Natural killer cell treated with Interleukin-12 subunit alpha and Interleukin-12 subunit beta and Interleukin-15 and Interleukin-18, amount 100 ng/mL, for 72 hours (primary cell): ENCODE results near the gene SH3PXD2A. TPM values are rescaled to one million over a fixed set of nuclear protein-coding genes. Genes with fewer than 3 reads are reported as not detected.
A peak's percentile ranks its signal among the peaks of the same experiment; 100 is the strongest.

Source experiments
- ATAC-seq, 2 donors: fragments of 150-1000 bp; cut with Tn5 transposase in 1 of 2; sonication (Bioruptor Pico), chemical (Tn5 transposase) in 1 of 2; 2 replicates each; pipeline ENCODE4 v1.10.0; 2021
- DNase-seq: peaks from one replicate; pipeline ENCODE4 v3.0.0; 2022; ENCODE audit warnings: low spot score
- H3K27ac Mint-ChIP-seq, 2 donors: 1 replicate in 1 of 2; 2 replicates in 1 of 2; pipeline ENCODE4 v1.8.0; 2022; ENCODE audit warnings: mixed read lengths in 2 of 2, mild to moderate bottlenecking in 1 of 2, moderate library complexity in 1 of 2
- H3K27me3 Mint-ChIP-seq, 2 donors: 1 replicate in 1 of 2; 2 replicates in 1 of 2; pipeline ENCODE4 v1.8.0; 2022; ENCODE audit warnings: mixed read lengths in 2 of 2
- H3K36me3 Mint-ChIP-seq: one replicate; pipeline ENCODE4 v1.8.0; 2022; ENCODE audit warnings: mixed read lengths
- H3K4me1 Mint-ChIP-seq, 2 donors: 1 replicate in 1 of 2; 2 replicates in 1 of 2; pipeline ENCODE4 v1.8.0; 2022; ENCODE audit warnings: low read depth in 2 of 2, mixed read lengths in 2 of 2, mild to moderate bottlenecking in 1 of 2
- H3K4me3 Mint-ChIP-seq: one replicate; pipeline ENCODE4 v1.8.0; 2022; ENCODE audit warnings: mixed read lengths
- H3K9me3 Mint-ChIP-seq: 2 replicates; pipeline ENCODE4 v1.8.0; 2022; ENCODE audit warnings: mixed read lengths
- total RNA-seq, 2 donors: library from RNA; stranded (reverse); gene quantifications; one replicate each; pipeline ENCODE4 v1.2.3, GENCODE V29; 2022

The SH3PXD2A gene
- total RNA-seq, 2 donors from 2014 or later: 3.4 to 7.6 TPM

GRCh38 chr10:103554488-103555324, 300.7 kb downstream of the SH3PXD2A start:
- Mint-ChIP-seq H3K27me3 (peaks cover 23 to 29% of the 10 kb centered on the region in 2 donors), H3K36me3 (no peaks in the 10 kb centered on the region)

GRCh38 chr10:103553743-103554487, 301.5 kb downstream of the SH3PXD2A start:
- no peaks in the 10 kb centered on the region for H3K9me3 Mint-ChIP-seq
- no peak overlapping the region for H3K27ac Mint-ChIP-seq
- peaks cover 5 to 26% of the 10 kb centered on the region in 2 donors for H3K4me1 Mint-ChIP-seq
- no peaks in the 10 kb centered on the region for H3K36me3 Mint-ChIP-seq
- peaks cover 25 to 29% of the 10 kb centered on the region in 2 donors for H3K27me3 Mint-ChIP-seq
- DNase-seq (no peak), ATAC-seq (peak in 1 of 2 donors; percentile 13)
- H3K4me3 Mint-ChIP-seq: peak overlapping the region; percentile 15

More at GRCh38 chr10:103554488-103555324, 300.7 kb downstream of the SH3PXD2A start:
- ATAC-seq (peak in 1 of 2 donors; percentile 54), DNase-seq (no peak)
- Mint-ChIP-seq H3K27ac (peak overlapping the region in 1 of 2 donors; percentile 41), H3K4me3 (peak overlapping the region; percentile 15), H3K4me1 (peaks cover 5 to 24% of the 10 kb centered on the region in 2 donors), H3K9me3 (no peaks in the 10 kb centered on the region)

GRCh38 chr10:103552856-103553742, 302.3 kb downstream of the SH3PXD2A start:
- H3K27ac Mint-ChIP-seq: peak overlapping the region in 1 of 2 donors; percentile 11
- H3K36me3 Mint-ChIP-seq: no peaks in the 10 kb centered on the region
- H3K4me1 Mint-ChIP-seq: peaks cover 2 to 24% of the 10 kb centered on the region in 2 donors
- no peaks in the 10 kb centered on the region for H3K9me3 Mint-ChIP-seq
- ATAC-seq: no peak
- no peak for DNase-seq
- peaks cover 23% of the 10 kb centered on the region in 2 donors for H3K27me3 Mint-ChIP-seq
- no peak overlapping the region for H3K4me3 Mint-ChIP-seq

GRCh38 chr10:103551619-103552602, 303.5 kb downstream of the SH3PXD2A start:
- Mint-ChIP-seq H3K27ac (peak overlapping the region in 1 of 2 donors; percentile 11), H3K4me1 (peaks cover 0 to 24% of the 10 kb centered on the region in 2 donors), H3K27me3 (peaks cover 19% of the 10 kb centered on the region in 2 donors), H3K36me3 (no peaks in the 10 kb centered on the region), H3K9me3 (no peaks in the 10 kb centered on the region), H3K4me3 (no peak overlapping the region)
- ATAC-seq (no peak), DNase-seq (no peak)

- DNase-seq (no peak), ATAC-seq (no peak)
- peaks cover 19% of the 10 kb centered on the region in 2 donors for H3K27me3 Mint-ChIP-seq
- no peak overlapping the region for H3K4me3 Mint-ChIP-seq
- no peaks in the 10 kb centered on the region for H3K36me3 Mint-ChIP-seq
- H3K4me1 Mint-ChIP-seq: peaks cover 0 to 24% of the 10 kb centered on the region in 2 donors
- no peaks in the 10 kb centered on the region for H3K9me3 Mint-ChIP-seq
- H3K27ac Mint-ChIP-seq: peak overlapping the region in 1 of 2 donors; percentile 16
These were observed 305.1 kb downstream of the SH3PXD2A start for GRCh38 chr10:103550229-103550628.

- Mint-ChIP-seq H3K27ac (peak overlapping the region in 1 of 2 donors; percentile 16), H3K4me1 (peaks cover 0 to 18% of the 10 kb centered on the region in 2 donors), H3K9me3 (no peaks in the 10 kb centered on the region), H3K27me3 (peaks cover 13% of the 10 kb centered on the region in 2 donors), H3K36me3 (no peaks in the 10 kb centered on the region), H3K4me3 (no peak overlapping the region)
- DNase-seq (no peak), ATAC-seq (no peak)
These were observed 306.1 kb downstream of the SH3PXD2A start for GRCh38 chr10:103549349-103549685.

- no peak for ATAC-seq
- Mint-ChIP-seq H3K4me3 (no peak overlapping the region), H3K36me3 (no peaks in the 10 kb centered on the region), H3K4me1 (peaks cover 0 to 16% of the 10 kb centered on the region in 2 donors), H3K27me3 (peaks cover 8 to 11% of the 10 kb centered on the region in 2 donors), H3K27ac (peak overlapping the region in 1 of 2 donors; percentile 16), H3K9me3 (no peaks in the 10 kb centered on the region)
- DNase-seq: no peak
These were observed 306.6 kb downstream of the SH3PXD2A start for GRCh38 chr10:103548581-103549348.

- H3K27me3 Mint-ChIP-seq: peaks cover 8 to 14% of the 10 kb centered on the region in 2 donors
- no peaks in the 10 kb centered on the region for H3K36me3 Mint-ChIP-seq
- no peaks in the 10 kb centered on the region for H3K9me3 Mint-ChIP-seq
- H3K27ac Mint-ChIP-seq: peak overlapping the region in 1 of 2 donors; percentile 37
- H3K4me3 Mint-ChIP-seq: no peak overlapping the region
- peaks cover 7 to 20% of the 10 kb centered on the region in 2 donors for H3K4me1 Mint-ChIP-seq
- ATAC-seq (no peak), DNase-seq (no peak)
These were observed 307.4 kb downstream of the SH3PXD2A start for GRCh38 chr10:103548006-103548405.

GRCh38 chr10:103547391-103547946, 307.9 kb downstream of the SH3PXD2A start:
- no peaks in the 10 kb centered on the region for H3K36me3 Mint-ChIP-seq
- no peaks in the 10 kb centered on the region for H3K9me3 Mint-ChIP-seq
- DNase-seq (no peak), ATAC-seq (no peak)
- H3K4me1 Mint-ChIP-seq: peaks cover 13 to 22% of the 10 kb centered on the region in 2 donors
- no peak overlapping the region for H3K4me3 Mint-ChIP-seq
- peaks cover 5 to 11% of the 10 kb centered on the region in 2 donors for H3K27me3 Mint-ChIP-seq
- H3K27ac Mint-ChIP-seq: peak overlapping the region in 1 of 2 donors; percentile 51

- Mint-ChIP-seq H3K27me3 (peaks cover under 1 to 8% of the 10 kb centered on the region in 2 donors), H3K4me3 (no peak overlapping the region), H3K9me3 (no peaks in the 10 kb centered on the region), H3K36me3 (no peaks in the 10 kb centered on the region), H3K4me1 (peaks cover 13 to 19% of the 10 kb centered on the region in 2 donors), H3K27ac (peak overlapping the region in 1 of 2 donors; percentile 51)
- DNase-seq: no peak
- ATAC-seq: no peak
These were observed 309.0 kb downstream of the SH3PXD2A start for GRCh38 chr10:103546401-103546800.

- H3K36me3 Mint-ChIP-seq: no peaks in the 10 kb centered on the region
- peaks cover 17 to 22% of the 10 kb centered on the region in 2 donors for H3K4me1 Mint-ChIP-seq
- H3K4me3 Mint-ChIP-seq: no peak overlapping the region
- H3K27me3 Mint-ChIP-seq: peaks cover 6 to 11% of the 10 kb centered on the region in 2 donors
- no peak overlapping the region for H3K27ac Mint-ChIP-seq
- no peaks in the 10 kb centered on the region for H3K9me3 Mint-ChIP-seq
- DNase-seq: no peak
- ATAC-seq: no peak
These were observed 309.6 kb downstream of the SH3PXD2A start for GRCh38 chr10:103545771-103546281.
